Measurements from ENCODE around the gene MRPL17. TPM values are rescaled to one million over a fixed set of nuclear protein-coding genes. Genes with fewer than 3 reads are reported as not detected.

MRPL17 gene
- total and polyA plus RNA-seq, 9 of the 15 experiments (the other 6 are each of a cell fraction or from before 2014, with no cell fraction given): 33.9 to 81.6 (median 43.9) TPM

DNA sequence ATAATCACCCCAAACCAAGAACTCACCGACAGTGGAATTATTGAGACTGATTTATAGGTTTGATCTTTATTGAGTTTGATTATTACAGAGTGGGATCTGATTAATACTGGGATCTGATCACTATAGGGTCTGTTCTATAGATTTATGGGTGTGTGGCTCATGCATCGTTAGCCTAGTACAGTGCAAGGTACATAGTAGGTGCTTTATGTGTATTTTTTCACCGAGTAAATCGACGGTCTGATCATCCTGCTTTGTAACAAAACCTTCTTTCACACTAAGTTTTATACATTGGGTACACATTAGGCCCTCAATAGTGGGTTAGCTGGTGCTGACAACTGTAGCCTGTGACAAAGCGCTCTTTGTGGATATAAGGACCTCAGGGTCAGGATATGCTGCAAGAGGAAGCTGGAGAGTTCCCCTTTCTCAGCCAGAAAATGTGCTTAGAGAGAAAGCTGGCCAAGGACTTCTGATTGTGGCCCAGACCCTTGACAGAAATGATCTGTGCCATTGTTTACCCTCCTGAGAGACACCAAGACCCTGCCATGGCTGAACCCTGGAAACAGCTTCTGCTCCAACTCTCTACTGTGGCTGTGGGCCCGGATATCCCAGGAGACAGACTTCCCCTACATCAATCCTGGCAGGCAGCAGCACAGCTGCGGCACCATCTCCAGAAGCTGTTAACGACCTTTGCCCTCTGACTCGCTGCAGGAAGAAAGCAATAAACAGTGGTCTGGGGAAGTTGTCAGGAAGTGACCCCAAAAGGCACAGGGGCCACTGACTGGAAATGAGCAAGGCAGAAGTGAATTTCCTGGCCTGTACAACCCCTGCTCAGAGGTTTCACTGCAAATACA lies 47.8 kb downstream of the MRPL17 start:
- no peaks in the 10 kb centered on the region for H3K9me1 ChIP-seq (ENCODE audit: control insufficient read depth, insufficient read depth, low read length)
- H4K20me1 ChIP-seq (replicated peaks; ENCODE audit: control insufficient read depth, insufficient read depth, low read length): no peaks in the 10 kb centered on the region
- peak in 2 of 4 experiments; percentile 47 to 70 for DNase-seq (ENCODE audit: extremely low read depth in 1 of 4, low spot score in 3 of 4)
- no peaks in the 10 kb centered on the region for H3K27me3 ChIP-seq (ENCODE audit: control insufficient read depth in 2 of 2, insufficient read depth in 2 of 2, low read length in 2 of 2)
- peak; percentile 51 for ATAC-seq
- peak; percentile 73 for FAIRE-seq
- in situ Hi-C loops (cut with MboI) (no loop called here), intact Hi-C loops (cut with micrococcal nuclease) (loop anchor here (10.0 kb wide), 1 partner anchor 261 kb away; no protein-coding TSS in a partner anchor)
- peak overlapping the region; percentile 38 to 61; a peak in 2 of 4 replicates for H3K9ac ChIP-seq (ENCODE audit: insufficient read depth in 1 of 2, low read depth in 2 of 2, low read length in 2 of 2)
- H3K9me3 ChIP-seq (replicated peaks; ENCODE audit: control insufficient read depth, insufficient read depth, low read depth, low read length): no peaks in the 10 kb centered on the region
- 35% methylated on average over 10 of the region's 10 CpGs for WGBS (ENCODE audit: insufficient coverage, low coverage, missing lambda C conversion rate)
- peaks cover 30% of the 10 kb centered on the region in 2 experiments for H3K4me1 ChIP-seq (replicated peaks in 1 of 2; ENCODE audit: control insufficient read depth in 2 of 2, insufficient read depth in 2 of 2, low read length in 2 of 2)
- no peaks in the 10 kb centered on the region for H3K36me3 ChIP-seq (ENCODE audit: control insufficient read depth, insufficient read depth, low read length)
- H3K4me3 ChIP-seq: no peak overlapping the region
- no peaks in the 10 kb centered on the region for H3K79me2 ChIP-seq (ENCODE audit: control insufficient read depth, insufficient read depth, low read length)
- H3K27ac ChIP-seq (ENCODE audit: extremely low read depth, low read depth, low read length): peak overlapping the region; percentile 57
- H3K4me2 ChIP-seq (ENCODE audit: insufficient read depth, low read length): peak overlapping the region; percentile 53
- H2AFZ ChIP-seq (ENCODE audit: low read depth, low read length): peak overlapping the region; percentile 88
- ChIA-PET CTCF (ENCODE audit: low intra/inter-chr PET ratio) (no interaction called here), POLR2A (interaction anchor here (0.8 to 1.5 kb wide), 4 partner anchors 8 to 41 kb away, joined by 3 to 6 read pairs (median 3); partner anchors contain the start of gene TAF10)
- BruUV-seq (replicated peaks): no TSS peak
- TF ChIP-seq SRSF3 (IDR thresholded peaks at IDR 0.05; ENCODE audit: insufficient read depth, low read length) (no peak), NR2C2 (CRISPR knock-in tag; IDR thresholded peaks at IDR 0.05) (peak; percentile 88), NR2C2 (tag; IDR thresholded peaks at IDR 0.05) (peak; percentile 90), ZBTB7A (IDR thresholded peaks at IDR 0.05; ENCODE audit: borderline replicate concordance, control insufficient read depth, low read depth, low read length) (peak; percentile 39; the same call in 1 of the 2 replicates), RBFOX2 (IDR thresholded peaks at IDR 0.05; ENCODE audit: low read depth, low read length) (no peak), L3MBTL2 (IDR thresholded peaks at IDR 0.05) (0 out of 2 replicates have a peak, but pooled peaks have one; percentile 18), EP300 (IDR thresholded peaks at IDR 0.05; ENCODE audit: low read length) (peak; percentile 32; the same call in 1 of the 2 replicates), HDAC2 (IDR thresholded peaks at IDR 0.05) (no peak), GABPA (tag; conservative IDR thresholded peaks at IDR 0.05; ENCODE audit: low read depth) (no peak), ELF4 (CRISPR knock-in tag; IDR thresholded peaks at IDR 0.05) (no peak)
- TF ChIP-seq, protein P1, sequence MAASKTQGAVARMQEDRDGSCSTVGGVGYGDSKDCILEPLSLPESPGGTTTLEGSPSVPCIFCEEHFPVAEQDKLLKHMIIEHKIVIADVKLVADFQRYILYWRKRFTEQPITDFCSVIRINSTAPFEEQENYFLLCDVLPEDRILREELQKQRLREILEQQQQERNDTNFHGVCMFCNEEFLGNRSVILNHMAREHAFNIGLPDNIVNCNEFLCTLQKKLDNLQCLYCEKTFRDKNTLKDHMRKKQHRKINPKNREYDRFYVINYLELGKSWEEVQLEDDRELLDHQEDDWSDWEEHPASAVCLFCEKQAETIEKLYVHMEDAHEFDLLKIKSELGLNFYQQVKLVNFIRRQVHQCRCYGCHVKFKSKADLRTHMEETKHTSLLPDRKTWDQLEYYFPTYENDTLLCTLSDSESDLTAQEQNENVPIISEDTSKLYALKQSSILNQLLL (CRISPR knock-in tag; IDR thresholded peaks at IDR 0.05; ENCODE audit: borderline replicate concordance): no peak
- TF ChIP-seq, protein P2, sequence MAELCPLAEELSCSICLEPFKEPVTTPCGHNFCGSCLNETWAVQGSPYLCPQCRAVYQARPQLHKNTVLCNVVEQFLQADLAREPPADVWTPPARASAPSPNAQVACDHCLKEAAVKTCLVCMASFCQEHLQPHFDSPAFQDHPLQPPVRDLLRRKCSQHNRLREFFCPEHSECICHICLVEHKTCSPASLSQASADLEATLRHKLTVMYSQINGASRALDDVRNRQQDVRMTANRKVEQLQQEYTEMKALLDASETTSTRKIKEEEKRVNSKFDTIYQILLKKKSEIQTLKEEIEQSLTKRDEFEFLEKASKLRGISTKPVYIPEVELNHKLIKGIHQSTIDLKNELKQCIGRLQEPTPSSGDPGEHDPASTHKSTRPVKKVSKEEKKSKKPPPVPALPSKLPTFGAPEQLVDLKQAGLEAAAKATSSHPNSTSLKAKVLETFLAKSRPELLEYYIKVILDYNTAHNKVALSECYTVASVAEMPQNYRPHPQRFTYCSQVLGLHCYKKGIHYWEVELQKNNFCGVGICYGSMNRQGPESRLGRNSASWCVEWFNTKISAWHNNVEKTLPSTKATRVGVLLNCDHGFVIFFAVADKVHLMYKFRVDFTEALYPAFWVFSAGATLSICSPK (IDR thresholded peaks at IDR 0.05; ENCODE audit: borderline replicate concordance): no peak
- TF ChIP-seq, protein P3, sequence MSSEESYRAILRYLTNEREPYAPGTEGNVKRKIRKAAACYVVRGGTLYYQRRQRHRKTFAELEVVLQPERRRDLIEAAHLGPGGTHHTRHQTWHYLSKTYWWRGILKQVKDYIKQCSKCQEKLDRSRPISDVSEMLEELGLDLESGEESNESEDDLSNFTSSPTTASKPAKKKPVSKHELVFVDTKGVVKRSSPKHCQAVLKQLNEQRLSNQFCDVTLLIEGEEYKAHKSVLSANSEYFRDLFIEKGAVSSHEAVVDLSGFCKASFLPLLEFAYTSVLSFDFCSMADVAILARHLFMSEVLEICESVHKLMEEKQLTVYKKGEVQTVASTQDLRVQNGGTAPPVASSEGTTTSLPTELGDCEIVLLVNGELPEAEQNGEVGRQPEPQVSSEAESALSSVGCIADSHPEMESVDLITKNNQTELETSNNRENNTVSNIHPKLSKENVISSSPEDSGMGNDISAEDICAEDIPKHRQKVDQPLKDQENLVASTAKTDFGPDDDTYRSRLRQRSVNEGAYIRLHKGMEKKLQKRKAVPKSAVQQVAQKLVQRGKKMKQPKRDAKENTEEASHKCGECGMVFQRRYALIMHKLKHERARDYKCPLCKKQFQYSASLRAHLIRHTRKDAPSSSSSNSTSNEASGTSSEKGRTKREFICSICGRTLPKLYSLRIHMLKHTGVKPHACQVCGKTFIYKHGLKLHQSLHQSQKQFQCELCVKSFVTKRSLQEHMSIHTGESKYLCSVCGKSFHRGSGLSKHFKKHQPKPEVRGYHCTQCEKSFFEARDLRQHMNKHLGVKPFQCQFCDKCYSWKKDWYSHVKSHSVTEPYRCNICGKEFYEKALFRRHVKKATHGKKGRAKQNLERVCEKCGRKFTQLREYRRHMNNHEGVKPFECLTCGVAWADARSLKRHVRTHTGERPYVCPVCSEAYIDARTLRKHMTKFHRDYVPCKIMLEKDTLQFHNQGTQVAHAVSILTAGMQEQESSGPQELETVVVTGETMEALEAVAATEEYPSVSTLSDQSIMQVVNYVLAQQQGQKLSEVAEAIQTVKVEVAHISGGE (CRISPR knock-in tag; IDR thresholded peaks at IDR 0.05): no peak

All from K562 (cell line).